ENCODE data around the gene RPAP3. TPM values are rescaled to one million over a fixed set of nuclear protein-coding genes. Genes with fewer than 3 reads are reported as not detected.

Gene RPAP3
- total RNA-seq, 2 donors from 2014 or later: 6.0 to 6.9 TPM

DNA sequence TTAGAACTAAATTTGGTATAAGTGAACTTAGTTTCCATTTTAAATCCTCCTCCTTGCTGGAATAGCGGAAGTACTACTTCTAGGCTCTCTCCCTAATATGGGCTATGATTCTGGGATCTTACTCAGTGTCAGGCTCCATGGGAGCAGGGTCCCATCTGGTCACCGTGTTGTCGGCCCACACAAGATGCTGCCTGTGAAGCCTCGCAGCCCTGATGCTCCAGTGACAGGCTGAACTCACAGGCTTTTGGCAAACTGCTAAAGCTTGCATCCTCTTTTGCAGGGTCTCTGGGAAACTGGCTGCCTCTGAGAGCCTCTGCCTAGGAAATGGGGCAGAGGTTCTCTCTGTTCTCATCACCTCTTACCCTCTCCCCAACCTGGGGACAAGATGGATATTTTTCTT is 88.4 kb downstream of the RPAP3 start:
- DNase-seq (no peak), ATAC-seq (no peak)
- H3K9me3 ChIP-seq: peaks cover 0 to 8% (median 0%) of the 10 kb centered on the region in 3 donors
- intact Hi-C loops (cut with DNase I): no loop called here
- no peak for TF ChIP-seq CTCF (IDR thresholded peaks at IDR 0.05)
- no peak for TF ChIP-seq POLR2A (IDR thresholded peaks at IDR 0.05)
- H3K4me1 ChIP-seq: no peaks in the 10 kb centered on the region
- no peak overlapping the region for H3K27ac ChIP-seq
- WGBS, 2 donors: 93 to 95% methylated on average over 4 of the region's 4 CpGs
- H3K4me3 ChIP-seq: no peak overlapping the region
- H3K27me3 ChIP-seq: no peaks in the 10 kb centered on the region
- H3K36me3 ChIP-seq (replicated peaks in 1 of 2; ENCODE audit: insufficient read depth in 1 of 2, low read depth in 2 of 2): no peaks in the 10 kb centered on the region

- intact Hi-C loops (cut with DNase I): no loop called here
- H3K9me3 ChIP-seq: peaks cover 0 to 10% (median 0%) of the 10 kb centered on the region in 3 donors
- TF ChIP-seq POLR2A (IDR thresholded peaks at IDR 0.05) (no peak), CTCF (IDR thresholded peaks at IDR 0.05) (no peak)
- H3K4me1 ChIP-seq: no peaks in the 10 kb centered on the region
- no peaks in the 10 kb centered on the region for H3K36me3 ChIP-seq (replicated peaks in 1 of 2; ENCODE audit: insufficient read depth in 1 of 2, low read depth in 2 of 2)
- no peak overlapping the region for H3K4me3 ChIP-seq
- DNase-seq (no peak), ATAC-seq (no peak)
- no peaks in the 10 kb centered on the region for H3K27me3 ChIP-seq
- 79 to 91% methylated on average over 1 of the region's 1 CpG for WGBS, 2 donors
- H3K27ac ChIP-seq: no peak overlapping the region
Observed at GRCh38 chr12:47616440-47616839, 89.4 kb downstream of the RPAP3 start.

DNA sequence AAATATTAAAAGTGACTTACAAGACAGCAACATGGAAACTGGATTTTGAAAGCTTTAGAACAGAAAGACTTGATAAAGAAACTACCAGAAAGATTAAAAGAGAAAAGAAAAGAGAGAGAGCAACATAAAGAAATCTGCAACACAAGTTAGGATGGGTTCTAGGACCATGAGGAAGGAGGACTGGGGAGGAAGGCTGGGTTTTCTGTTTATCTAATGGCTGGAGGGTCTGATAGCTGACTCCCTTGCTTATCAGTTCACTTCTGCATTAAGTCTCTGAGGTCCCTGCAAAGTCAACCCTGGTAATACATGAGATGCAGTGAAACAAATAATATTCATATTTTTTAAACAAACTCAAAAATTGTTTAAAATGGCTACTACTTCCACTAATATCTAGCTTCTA is 90.1 kb downstream of the RPAP3 start:
- intact Hi-C loops (cut with DNase I): no loop called here
- ATAC-seq (no peak), DNase-seq (no peak)
- no peak for TF ChIP-seq CTCF (IDR thresholded peaks at IDR 0.05)
- no peak for TF ChIP-seq POLR2A (IDR thresholded peaks at IDR 0.05)
- peaks cover 0 to 10% (median 0%) of the 10 kb centered on the region in 3 donors for H3K9me3 ChIP-seq
- H3K27ac ChIP-seq: no peak overlapping the region
- no peaks in the 10 kb centered on the region for H3K27me3 ChIP-seq
- H3K4me1 ChIP-seq: no peaks in the 10 kb centered on the region
- no peak overlapping the region for H3K4me3 ChIP-seq
- no peaks in the 10 kb centered on the region for H3K36me3 ChIP-seq (replicated peaks in 1 of 2; ENCODE audit: insufficient read depth in 1 of 2, low read depth in 2 of 2)

- WGBS, 2 donors: 47 to 51% methylated on average over 2 of the region's 2 CpGs
Observed at GRCh38 chr12:47614521-47614920, 91.3 kb downstream of the RPAP3 start.

More at GRCh38 chr12:47614521-47614920, 91.3 kb downstream of the RPAP3 start:
- Histone ChIP-seq H3K9me3 (peaks cover 0 to 10% (median 0%) of the 10 kb centered on the region in 3 donors), H3K27ac (no peak overlapping the region), H3K4me1 (no peaks in the 10 kb centered on the region), H3K36me3 (replicated peaks in 1 of 2; ENCODE audit: insufficient read depth in 1 of 2, low read depth in 2 of 2) (no peaks in the 10 kb centered on the region), H3K27me3 (no peaks in the 10 kb centered on the region), H3K4me3 (no peak overlapping the region)
- no peak for ATAC-seq
- no peak for DNase-seq
- intact Hi-C loops (cut with DNase I): no loop called here
- TF ChIP-seq CTCF (IDR thresholded peaks at IDR 0.05) (no peak), POLR2A (IDR thresholded peaks at IDR 0.05) (no peak)

Measured in body of pancreas (tissue), 4 donors.